Endothelial cell of umbilical vein (primary cell): Measurements from ENCODE around the gene ARPIN. TPM values are rescaled to one million over a fixed set of nuclear protein-coding genes. Genes with fewer than 3 reads are reported as not detected.

ENCODE experiments used
- BruUV-seq: library from RNA; stranded (reverse); fragments of 400-500 nt; replicated peaks from 2 replicates; lab custom pipeline; 2021; lab: Mats Ljungman, UMichigan
- CTCF ChIA-PET: fragments of 300-600, 350-600 bp; sonication (Branson Sonifier 250); formaldehyde crosslinking; loops from one replicate; lab custom pipeline; 2021; ENCODE audit warnings: antibody characterized with exemption, inconsistent platforms; lab: Charles Lee
- POLR2A ChIA-PET: fragments of 300-600, 350-600 bp; sonication (Branson Sonifier 250); formaldehyde crosslinking; loops from one replicate; lab custom pipeline; 2021; ENCODE audit warnings: antibody characterized with exemption, inconsistent platforms; lab: Charles Lee
- DNase-seq: peaks from one replicate; pipeline ENCODE4 v3.0.0-alpha.2; 2011; ENCODE audit warnings: low read depth, low spot score
- FAIRE-seq: peaks from 2 replicates; lab custom pipeline; 2011; peaks lifted over from hg19 to GRCh38; lab: Jason Lieb, UNC
- H2AFZ ChIP-seq: 2 replicates; pipeline ENCODE4 v1.6.0; 2012; ENCODE audit warnings: low read depth, low read length, control low read depth, inconsistent platforms
- H3K27ac ChIP-seq: 2 replicates; pipeline ENCODE4 v1.5.1; 2011; ENCODE audit warnings: low read depth, mild to moderate bottlenecking, control low read depth, low read length, moderate library complexity; ENCODE audit not compliant: insufficient read depth
- H3K27me3 ChIP-seq, 2 experiments: 2 replicates each; pipeline versions ENCODE4 v1.6.0 to v1.6.1; 2011; ENCODE audit warnings: low read length in 2 of 2, mixed read lengths in 1 of 2; ENCODE audit not compliant: control insufficient read depth in 2 of 2, insufficient read depth in 2 of 2
- H3K36me3 ChIP-seq, 2 experiments: 2 replicates in 1 of 2; 3 replicates in 1 of 2; pipeline ENCODE4 v1.5.1; 2011; ENCODE audit warnings: low read length in 2 of 2, mild to moderate bottlenecking in 1 of 2, moderate library complexity in 1 of 2; ENCODE audit not compliant: control insufficient read depth in 2 of 2, insufficient read depth in 2 of 2; ENCODE audit errors: extremely low read depth in 1 of 2
- H3K4me1 ChIP-seq: 3 replicates; pipeline ENCODE4 v1.5.1; 2011; ENCODE audit warnings: mild to moderate bottlenecking, low read length; ENCODE audit not compliant: control insufficient read depth, insufficient read depth; ENCODE audit errors: extremely low read depth
- H3K4me2 ChIP-seq: 2 replicates; pipeline ENCODE4 v1.6.1; 2011; ENCODE audit warnings: low read length, control low read depth, mixed read lengths; ENCODE audit not compliant: insufficient read depth
- H3K4me3 ChIP-seq, 3 experiments: fragments of 200-600 bp in 1 of 3; sonication (generic), shearing (Covaris generic) in 1 of 3; replicated peaks in 1 of 3; 2 replicates each; pipeline ENCODE4 v1.5.1; 2011 to 2016; ENCODE audit warnings: control low read depth in 3 of 3, low read length in 3 of 3, mild to moderate bottlenecking in 2 of 3, inconsistent platforms in 1 of 3, low read depth in 1 of 3, moderate library complexity in 1 of 3; ENCODE audit not compliant: insufficient read depth in 1 of 3
- H3K79me2 ChIP-seq: 2 replicates; pipeline ENCODE4 v1.6.0; 2012; ENCODE audit warnings: low read length, inconsistent platforms; ENCODE audit not compliant: control insufficient read depth, insufficient read depth
- H3K9ac ChIP-seq: replicated peaks from 2 replicates; pipeline ENCODE3; 2011; ENCODE audit warnings: low read length, control low read depth; ENCODE audit not compliant: insufficient read depth; ENCODE audit errors: extremely low read depth
- H3K9me1 ChIP-seq: replicated peaks from 3 replicates; pipeline ENCODE4 v1.6.0; 2011; ENCODE audit warnings: mild to moderate bottlenecking, low read length; ENCODE audit not compliant: control insufficient read depth, insufficient read depth; ENCODE audit errors: extremely low read depth
- H3K9me3 ChIP-seq: replicated peaks from 2 replicates; pipeline ENCODE4 v1.5.1; 2012; ENCODE audit warnings: low read length, inconsistent platforms; ENCODE audit not compliant: control insufficient read depth, insufficient read depth
- H4K20me1 ChIP-seq: replicated peaks from 2 replicates; pipeline ENCODE3; 2011; ENCODE audit warnings: mild to moderate bottlenecking, low read length; ENCODE audit not compliant: control insufficient read depth, insufficient read depth; ENCODE audit errors: extremely low read depth
- EZH2 ChIP-seq: IDR thresholded peaks from 2 replicates; pipeline ENCODE4 v1.6.1; 2012; ENCODE audit warnings: borderline replicate concordance, low read depth, mild to moderate bottlenecking, moderate library complexity, low read length, inconsistent platforms; ENCODE audit not compliant: severe bottlenecking
- FOS ChIP-seq: IDR thresholded peaks from 2 replicates; pipeline ENCODE4 v1.6.1; 2011; ENCODE audit warnings: mild to moderate bottlenecking, low read length, moderate library complexity, borderline replicate concordance; ENCODE audit not compliant: insufficient read depth
- GATA2 ChIP-seq: IDR thresholded peaks from 2 replicates; pipeline ENCODE4 v1.7.0; 2011; ENCODE audit warnings: low read depth, mild to moderate bottlenecking, moderate library complexity, mixed read lengths, low read length; ENCODE audit not compliant: insufficient read length, insufficient read depth
- JUN ChIP-seq: IDR thresholded peaks from 2 replicates; pipeline ENCODE4 v1.6.1; 2011; ENCODE audit warnings: borderline replicate concordance, low read depth; ENCODE audit not compliant: insufficient read length, insufficient read depth
- MAX ChIP-seq: IDR thresholded peaks from 2 replicates; pipeline ENCODE4 v1.6.1; 2011; ENCODE audit not compliant: insufficient read depth, insufficient read length
- MYC ChIP-seq: IDR thresholded peaks from one replicate; pipeline ENCODE4 v1.6.1; 2011; ENCODE audit warnings: mild to moderate bottlenecking, low read depth, low read length
- POLR2A ChIP-seq: IDR thresholded peaks from 2 replicates; pipeline ENCODE4 v1.6.1; 2012; ENCODE audit warnings: low read depth, mild to moderate bottlenecking, control low read depth, low read length
- POLR2AphosphoS5 ChIP-seq: IDR thresholded peaks from 2 replicates; pipeline ENCODE4 v1.6.1; 2012; ENCODE audit warnings: low read depth, mild to moderate bottlenecking, control low read depth, low read length, moderate library complexity; ENCODE audit not compliant: insufficient read depth
- dilution Hi-C: fragments of 300-500 bp; cut with MboI; formaldehyde crosslinking; loops from one replicate; pipeline ENCODE4 v1.15.0; 2019; ENCODE audit warnings: low sequenced_read_pairs; ENCODE audit not compliant: extremely low pct_ligation_motif_present
- intact Hi-C: fragments of 100-400 bp; cut with micrococcal nuclease; formaldehyde crosslinking; loops from one replicate; pipeline ENCODE4 v1.10.0; 2022
- polyA plus RNA-seq, 4 experiments: library from polyadenylated mRNA; depleted of rRNA in 3 of 4; stranded (reverse) in 3 of 4; unstranded in 1 of 4; fragments of >200 nt; gene quantifications; 2 replicates each; pipeline versions ENCODE4 v1.2.1 to v1.2.3, GENCODE V29; 2011 to 2012; ENCODE audit warnings: missing spikeins in 1 of 4
- total RNA-seq: library from RNA; stranded (reverse); gene quantifications from 2 replicates; pipeline ENCODE4 v1.2.3, GENCODE V29; 2021
- TF ChIP-seq, protein P1 (sequence below), 2 donors: IDR thresholded peaks; 1 replicate in 1 of 2; 2 replicates in 1 of 2; pipeline ENCODE4 v1.5.1; 2011; ENCODE audit warnings: low read length in 2 of 2, mild to moderate bottlenecking in 2 of 2, moderate library complexity in 2 of 2, control low read depth in 1 of 2, inconsistent platforms in 1 of 2, low read depth in 1 of 2; ENCODE audit not compliant: insufficient read depth in 1 of 2; ENCODE audit errors: extremely low read depth in 1 of 2

Gene ARPIN
- total and polyA plus RNA-seq, 2 donors (not counting 3 experiments of a cell fraction or from before 2014, with no cell fraction given): 13.0 to 23.3 TPM

GRCh38 chr15:89936051-89936785, 23.5 kb upstream of the ARPIN start:
- ChIA-PET CTCF (no interaction called here), POLR2A (interaction anchor here (0.5 kb wide), 1 partner anchor 167 kb away, joined by 4 read pairs; no protein-coding TSS in a partner anchor)
- FAIRE-seq (no peak), DNase-seq (no peak)
- H2AFZ ChIP-seq: no peak overlapping the region
- H4K20me1 ChIP-seq: no peaks in the 10 kb centered on the region
- H3K4me3 ChIP-seq: no peak overlapping the region
- TF ChIP-seq MYC (no peak), EZH2 (no peak), JUN (no peak)
- no peak overlapping the region for H3K4me2 ChIP-seq
- no peaks in the 10 kb centered on the region for H3K36me3 ChIP-seq
- H3K79me2 ChIP-seq: no peaks in the 10 kb centered on the region
- no peaks in the 10 kb centered on the region for H3K9me1 ChIP-seq
- no peaks in the 10 kb centered on the region for H3K4me1 ChIP-seq
- no TSS peak for BruUV-seq
- H3K27me3 ChIP-seq: peaks cover 0 to 6% of the 10 kb centered on the region in 2 experiments
- no peaks in the 10 kb centered on the region for H3K9me3 ChIP-seq
- H3K9ac ChIP-seq: no peak overlapping the region
- intact Hi-C loops (no loop called here), dilution Hi-C loops (no loop called here)
- no peak overlapping the region for H3K27ac ChIP-seq

GRCh38 chr15:89932880-89933279, 20.1 kb upstream of the ARPIN start:
- FAIRE-seq (no peak), DNase-seq (no peak)
- TF ChIP-seq, protein P1, sequence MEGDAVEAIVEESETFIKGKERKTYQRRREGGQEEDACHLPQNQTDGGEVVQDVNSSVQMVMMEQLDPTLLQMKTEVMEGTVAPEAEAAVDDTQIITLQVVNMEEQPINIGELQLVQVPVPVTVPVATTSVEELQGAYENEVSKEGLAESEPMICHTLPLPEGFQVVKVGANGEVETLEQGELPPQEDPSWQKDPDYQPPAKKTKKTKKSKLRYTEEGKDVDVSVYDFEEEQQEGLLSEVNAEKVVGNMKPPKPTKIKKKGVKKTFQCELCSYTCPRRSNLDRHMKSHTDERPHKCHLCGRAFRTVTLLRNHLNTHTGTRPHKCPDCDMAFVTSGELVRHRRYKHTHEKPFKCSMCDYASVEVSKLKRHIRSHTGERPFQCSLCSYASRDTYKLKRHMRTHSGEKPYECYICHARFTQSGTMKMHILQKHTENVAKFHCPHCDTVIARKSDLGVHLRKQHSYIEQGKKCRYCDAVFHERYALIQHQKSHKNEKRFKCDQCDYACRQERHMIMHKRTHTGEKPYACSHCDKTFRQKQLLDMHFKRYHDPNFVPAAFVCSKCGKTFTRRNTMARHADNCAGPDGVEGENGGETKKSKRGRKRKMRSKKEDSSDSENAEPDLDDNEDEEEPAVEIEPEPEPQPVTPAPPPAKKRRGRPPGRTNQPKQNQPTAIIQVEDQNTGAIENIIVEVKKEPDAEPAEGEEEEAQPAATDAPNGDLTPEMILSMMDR (IDR thresholded peaks at IDR 0.05; ENCODE audit: extremely low read depth in 1 of 2, insufficient read depth in 1 of 2, low read depth in 1 of 2, low read length in 2 of 2): no peak
- TF ChIP-seq MYC (no peak), GATA2 (no peak), FOS (no peak), JUN (no peak), EZH2 (no peak), POLR2A (no peak), POLR2AphosphoS5 (no peak), MAX (no peak)
- no TSS peak for BruUV-seq
- H3K36me3 ChIP-seq: no peaks in the 10 kb centered on the region
- H3K27ac ChIP-seq: no peak overlapping the region
- H3K79me2 ChIP-seq: no peaks in the 10 kb centered on the region
- H3K4me2 ChIP-seq: no peak overlapping the region
- H3K4me3 ChIP-seq: no peak overlapping the region
- H2AFZ ChIP-seq: no peak overlapping the region
- intact Hi-C loops: no loop called here
- ChIA-PET CTCF (interaction anchor here (1.1 to 1.2 kb wide), 2 partner anchors 63 to 172 kb away, joined by 3 read pairs; no protein-coding TSS in a partner anchor), POLR2A (no interaction called here)
- no peak overlapping the region for H3K9ac ChIP-seq
- no peaks in the 10 kb centered on the region for H3K9me1 ChIP-seq
- dilution Hi-C loops: no loop called here
- no peaks in the 10 kb centered on the region for H3K4me1 ChIP-seq
- H4K20me1 ChIP-seq: no peaks in the 10 kb centered on the region
- H3K9me3 ChIP-seq: no peaks in the 10 kb centered on the region
- peaks cover 3 to 4% of the 10 kb centered on the region in 2 experiments for H3K27me3 ChIP-seq
